ENCODE results near the gene SPATA18. TPM values are rescaled to one million over a fixed set of nuclear protein-coding genes. Genes with fewer than 3 reads are reported as not detected.
"Not testable (repeated sequence)": the region's sequence is repeated elsewhere in the genome, so short reads cannot be mapped to it uniquely, and the experiment has no call there.

The SPATA18 gene
- total RNA-seq, 1 donor from 2014 or later, result 13.4 TPM

DNA sequence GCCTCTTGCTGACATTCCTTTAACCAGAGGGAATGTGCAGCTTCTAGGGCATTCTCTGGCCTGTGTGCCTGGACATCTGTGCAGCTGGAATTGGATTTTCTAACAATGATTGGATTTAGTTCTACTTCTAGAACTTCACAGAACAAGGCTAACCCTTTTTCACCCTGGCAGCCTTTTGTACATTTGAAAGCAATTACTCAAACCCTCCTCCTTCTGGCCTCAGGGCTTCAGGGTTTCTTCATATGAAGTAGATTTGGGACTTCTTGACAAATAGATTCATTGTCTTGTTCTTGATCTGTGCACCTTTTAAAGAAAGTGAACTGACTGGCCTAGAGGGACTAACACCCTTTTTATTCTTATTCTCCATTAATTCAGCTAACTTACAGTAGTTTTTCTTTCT is 30.1 kb downstream of the SPATA18 start:
- Mint-ChIP-seq H3K4me1 (ENCODE audit: unreplicated experiment) (peaks cover 2% of the 10 kb centered on the region), H3K4me3 (ENCODE audit: unreplicated experiment) (no peak overlapping the region), H3K27me3 (ENCODE audit: unreplicated experiment) (peaks cover 4% of the 10 kb centered on the region), H3K27ac (ENCODE audit: unreplicated experiment) (no peak overlapping the region), H3K36me3 (ENCODE audit: unreplicated experiment) (peaks cover 3% of the 10 kb centered on the region), H3K9me3 (ENCODE audit: unreplicated experiment) (no peaks in the 10 kb centered on the region)
- DNase-seq (ENCODE audit: extremely low spot score, unreplicated experiment), result no peak
- TF ChIP-seq CTCF (IDR thresholded peaks at IDR 0.05), result no peak

- DNase-seq (ENCODE audit: extremely low spot score, unreplicated experiment); H3K9me3 Mint-ChIP-seq (ENCODE audit: unreplicated experiment); H3K27ac Mint-ChIP-seq (ENCODE audit: unreplicated experiment); H3K4me3 Mint-ChIP-seq (ENCODE audit: unreplicated experiment); H3K36me3 Mint-ChIP-seq (ENCODE audit: unreplicated experiment); H3K4me1 Mint-ChIP-seq (ENCODE audit: unreplicated experiment): not testable (repeated sequence)
- peaks cover 17% of the 10 kb centered on the region for H3K27me3 Mint-ChIP-seq (ENCODE audit: unreplicated experiment)
Observed at GRCh38 chr4:52086425-52086824, 35.3 kb downstream of the SPATA18 start.

DNA sequence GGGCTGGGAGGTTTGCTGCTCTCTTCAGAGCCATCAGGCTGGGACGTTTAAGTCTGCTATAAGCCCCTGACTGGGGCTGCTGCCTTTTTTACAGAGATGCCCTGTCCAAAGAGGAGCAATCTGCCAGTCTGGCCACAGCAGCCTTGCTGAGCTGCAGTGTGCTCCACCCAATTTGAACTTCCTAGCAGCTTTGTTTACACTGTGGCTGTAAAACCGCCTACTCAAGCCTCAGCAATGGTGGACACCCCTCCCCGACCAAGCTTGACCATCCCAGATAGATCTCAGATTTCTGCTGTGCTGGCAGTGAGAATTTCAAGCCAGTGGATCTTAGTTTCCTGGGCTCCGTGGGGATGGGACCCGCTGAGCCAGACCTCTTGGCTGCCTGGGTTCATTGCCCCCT is 40.7 kb downstream of the SPATA18 start:
- Mint-ChIP-seq H3K4me3 (ENCODE audit: unreplicated experiment) (no peak overlapping the region), H3K27ac (ENCODE audit: unreplicated experiment) (no peak overlapping the region), H3K9me3 (ENCODE audit: unreplicated experiment) (no peaks in the 10 kb centered on the region), H3K27me3 (ENCODE audit: unreplicated experiment) (peaks cover 17% of the 10 kb centered on the region), H3K36me3 (ENCODE audit: unreplicated experiment) (no peaks in the 10 kb centered on the region), H3K4me1 (ENCODE audit: unreplicated experiment) (no peaks in the 10 kb centered on the region)
- TF ChIP-seq CTCF (IDR thresholded peaks at IDR 0.05), result no peak
- DNase-seq (ENCODE audit: extremely low spot score, unreplicated experiment), result no peak

GRCh38 chr4:52093466-52093865 is 42.4 kb downstream of the SPATA18 start:
- Mint-ChIP-seq H3K4me3 (ENCODE audit: unreplicated experiment) (no peak overlapping the region), H3K27ac (ENCODE audit: unreplicated experiment) (no peak overlapping the region), H3K9me3 (ENCODE audit: unreplicated experiment) (no peaks in the 10 kb centered on the region), H3K4me1 (ENCODE audit: unreplicated experiment) (no peaks in the 10 kb centered on the region), H3K27me3 (ENCODE audit: unreplicated experiment) (peaks cover 9% of the 10 kb centered on the region), H3K36me3 (ENCODE audit: unreplicated experiment) (no peaks in the 10 kb centered on the region)
- DNase-seq (ENCODE audit: extremely low spot score, unreplicated experiment), result no peak
- no peak for TF ChIP-seq CTCF (IDR thresholded peaks at IDR 0.05)

DNA sequence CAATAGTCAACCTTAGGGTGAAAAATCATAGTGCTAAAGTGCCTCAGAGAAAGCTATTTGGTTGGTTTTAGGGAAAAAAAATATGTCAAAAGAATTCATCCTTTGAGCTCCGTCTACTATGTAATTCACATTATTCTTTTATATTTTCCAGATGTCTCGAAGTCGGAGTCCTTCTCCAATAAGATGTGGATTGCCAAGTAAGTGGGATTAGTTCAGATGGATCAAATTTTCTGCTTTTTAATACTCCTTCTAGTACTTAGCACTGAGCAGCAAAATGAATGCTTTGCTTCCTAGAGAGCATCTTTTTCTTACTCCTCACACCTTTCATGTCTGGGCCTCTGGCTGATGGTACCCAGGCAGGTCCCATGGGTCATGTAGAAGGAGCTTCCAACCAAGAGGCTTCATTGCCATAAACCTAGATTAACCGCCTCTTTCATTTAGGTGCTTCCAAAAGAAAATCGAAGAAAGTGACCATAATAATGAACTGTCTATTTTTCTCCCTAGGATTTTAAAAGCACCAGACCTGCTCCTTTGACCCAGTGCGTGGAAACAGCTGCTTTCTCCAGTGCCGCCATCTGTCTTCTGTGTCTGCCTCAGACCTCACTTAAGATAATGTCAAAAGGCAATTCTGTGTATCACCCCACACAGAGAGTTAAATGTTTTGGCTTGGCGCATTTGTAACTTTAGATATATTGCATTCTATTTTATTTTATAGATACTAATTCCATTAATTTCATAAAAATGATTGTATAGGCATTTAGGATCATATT is 43.5 kb downstream of the SPATA18 start:
- H3K9me3 Mint-ChIP-seq (ENCODE audit: unreplicated experiment), result no peaks in the 10 kb centered on the region
- peaks cover 4% of the 10 kb centered on the region for H3K27me3 Mint-ChIP-seq (ENCODE audit: unreplicated experiment)
- H3K4me1 Mint-ChIP-seq (ENCODE audit: unreplicated experiment), result no peaks in the 10 kb centered on the region
- no peaks in the 10 kb centered on the region for H3K36me3 Mint-ChIP-seq (ENCODE audit: unreplicated experiment)
- no peak for DNase-seq (ENCODE audit: extremely low spot score, unreplicated experiment)
- no peak for TF ChIP-seq CTCF (IDR thresholded peaks at IDR 0.05)
- H3K27ac Mint-ChIP-seq (ENCODE audit: unreplicated experiment), result no peak overlapping the region
- no peak overlapping the region for H3K4me3 Mint-ChIP-seq (ENCODE audit: unreplicated experiment)

Data from osteocyte (in vitro differentiated cells).